GM19397 (cell line): ENCODE results near the gene RACK1.
"Not testable (repeated sequence)": the region's sequence is repeated elsewhere in the genome, so short reads cannot be mapped to it uniquely, and the experiment has no call there.

Source experiments
- ATAC-seq: cut with Tn5 transposase; IDR thresholded peaks from one replicate; pipeline ENCODE4 v1.9.1; 2021; ENCODE audit warnings: mild to moderate bottlenecking, moderate library complexity; ENCODE audit not compliant: unreplicated experiment

The RACK1 gene

GRCh38 chr5:181243564-181244343, at the start of gene RACK1:
Gene RACK1, minus strand, starts transcription at chr5:181243906. Its CDS starts 106 bp downstream, at chr5:181243800.
- ATAC-seq: peak; percentile 63

GRCh38 chr5:181287331-181287730, 43.6 kb upstream of the RACK1 start:
- ATAC-seq: peak; percentile 55

GRCh38 chr5:181285962-181286705, 42.4 kb upstream of the RACK1 start:
- not testable (repeated sequence) for ATAC-seq

GRCh38 chr5:181283841-181284755, 40.4 kb upstream of the RACK1 start:
- not testable (repeated sequence) for ATAC-seq

GRCh38 chr5:181283347-181283746, 39.6 kb upstream of the RACK1 start:
- ATAC-seq: no peak

GRCh38 chr5:181282874-181283273, 39.2 kb upstream of the RACK1 start:
- no peak for ATAC-seq

GRCh38 chr5:181282415-181282814, 38.7 kb upstream of the RACK1 start:
- ATAC-seq: not testable (repeated sequence)

GRCh38 chr5:181281984-181282316, 38.2 kb upstream of the RACK1 start:
- ATAC-seq: no peak

- no peak for ATAC-seq
These were observed 37.6 kb upstream of the RACK1 start for GRCh38 chr5:181281077-181281983.

- no peak for ATAC-seq
These were observed 36.6 kb upstream of the RACK1 start for GRCh38 chr5:181280251-181280762.

GRCh38 chr5:181273433-181273744, 29.7 kb upstream of the RACK1 start:
- not testable (repeated sequence) for ATAC-seq

GRCh38 chr5:181271081-181271480, 27.4 kb upstream of the RACK1 start:
- ATAC-seq: no peak

GRCh38 chr5:181267907-181268306, 24.2 kb upstream of the RACK1 start:
- not testable (repeated sequence) for ATAC-seq

- ATAC-seq: not testable (repeated sequence)
These were observed 23.7 kb upstream of the RACK1 start for GRCh38 chr5:181267291-181267904.

GRCh38 chr5:181265092-181265671, 21.5 kb upstream of the RACK1 start:
- ATAC-seq: no peak

- no peak for ATAC-seq
These were observed 19.9 kb upstream of the RACK1 start for GRCh38 chr5:181263633-181264032.

- peak; percentile 57 for ATAC-seq
These were observed 17.8 kb upstream of the RACK1 start for GRCh38 chr5:181261320-181262049.

GRCh38 chr5:181260720-181261319, 17.1 kb upstream of the RACK1 start, which contains the start of gene TRIM52:
Gene TRIM52, minus strand, starts transcription at chr5:181261143. Its CDS starts 330 bp downstream, at chr5:181260813.
- peak; percentile 82 for ATAC-seq
